ENCODE measurements around the gene NUP210L.
"Not testable (repeated sequence)": the region's sequence is repeated elsewhere in the genome, so short reads cannot be mapped to it uniquely, and the experiment has no call there.

NUP210L gene

DNA sequence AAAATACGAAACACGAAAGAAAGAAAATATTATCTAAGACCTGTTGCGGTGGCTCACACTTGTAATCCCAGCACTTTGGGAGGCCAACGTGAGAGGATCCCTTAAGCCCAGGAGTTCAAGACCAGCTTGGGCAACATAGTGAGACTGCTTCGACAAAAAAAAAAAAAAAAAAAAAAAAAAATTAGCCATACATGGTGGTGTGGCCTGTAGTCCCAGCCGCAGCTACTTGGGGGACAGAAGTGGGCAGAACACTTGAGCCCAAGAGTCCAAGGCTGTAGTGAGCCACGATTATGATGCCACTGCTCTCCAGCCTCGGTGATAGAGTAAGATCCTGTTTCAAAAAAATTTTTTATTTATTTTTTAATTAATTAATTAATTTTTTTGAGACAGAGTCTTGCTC is 167.3 kb downstream of the NUP210L start:
- no peak for DNase-seq

DNA sequence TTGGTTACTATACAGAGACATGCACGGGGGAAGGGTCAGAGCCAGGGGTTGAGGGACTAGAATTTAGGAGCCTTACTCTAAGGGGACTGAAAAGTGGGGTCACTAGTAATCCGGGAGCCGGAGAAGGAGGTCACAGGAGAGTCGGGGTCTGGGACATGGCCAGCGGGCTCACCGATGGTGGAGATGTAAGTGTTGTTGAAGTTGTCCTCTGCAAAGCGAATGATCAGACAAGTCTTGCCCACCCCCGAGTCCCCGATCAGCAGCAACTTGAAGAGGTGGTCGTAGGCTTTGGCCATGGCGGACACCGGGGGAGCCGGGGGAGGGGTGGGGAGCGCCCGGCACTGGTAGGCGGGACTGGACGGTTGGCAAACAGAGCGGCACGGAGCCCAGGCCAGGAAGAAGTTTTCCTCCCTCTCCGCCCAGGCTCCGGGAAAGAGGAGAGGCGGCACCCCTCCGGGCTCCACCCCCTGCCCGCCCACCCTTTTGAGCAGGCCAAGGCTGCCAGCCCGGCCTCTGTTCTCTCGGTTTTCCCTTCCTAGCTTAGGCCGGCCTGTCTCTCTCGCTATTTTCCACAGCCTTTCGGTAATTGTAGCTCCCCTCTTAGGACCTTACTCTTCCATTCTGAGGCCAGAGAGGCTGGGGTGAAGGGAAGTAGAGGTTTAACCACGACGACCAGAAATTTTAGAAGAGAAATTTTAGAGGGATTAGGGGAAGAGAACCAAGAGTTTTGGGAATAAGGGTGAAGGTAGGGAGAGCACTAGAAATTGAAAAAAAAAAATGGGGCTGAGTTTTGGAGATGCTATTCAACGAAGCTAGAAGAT is 168.7 kb downstream of the NUP210L start, which contains the start of gene RAB13:
TSS of gene RAB13 (minus strand) at position 399 of the 821 bp plus-strand sequence. CDS start at position 296, 103 bp downstream.
- no peak for DNase-seq

DNA sequence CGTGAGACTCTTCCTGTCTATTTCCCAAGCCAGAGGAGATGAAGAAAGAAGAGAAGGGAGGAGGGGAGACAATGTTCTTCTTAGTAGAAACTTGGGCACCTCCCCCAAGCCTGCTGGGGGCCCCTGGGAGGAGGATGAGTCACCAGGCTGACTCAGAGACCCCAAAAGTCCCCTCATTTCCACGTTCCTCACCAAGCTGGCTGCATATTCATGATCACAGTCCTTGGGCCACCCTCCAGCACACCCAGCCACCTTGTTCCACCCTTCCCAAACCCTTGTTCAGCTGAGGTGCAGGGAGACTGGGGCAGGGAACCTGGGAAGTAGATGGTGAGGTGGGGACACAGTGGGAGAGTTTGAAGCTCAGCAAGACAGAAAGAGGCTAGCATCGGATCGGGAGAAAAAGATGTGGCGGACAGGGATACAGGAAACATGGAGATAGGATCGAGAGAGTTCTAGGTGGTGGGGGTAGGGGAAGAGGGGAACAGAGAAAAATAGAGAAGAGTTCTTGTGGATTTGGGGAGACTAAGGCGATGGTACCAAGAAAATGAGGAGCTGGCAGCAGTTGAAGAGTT is 169.4 kb downstream of the NUP210L start:
- DNase-seq, result no peak

DNA sequence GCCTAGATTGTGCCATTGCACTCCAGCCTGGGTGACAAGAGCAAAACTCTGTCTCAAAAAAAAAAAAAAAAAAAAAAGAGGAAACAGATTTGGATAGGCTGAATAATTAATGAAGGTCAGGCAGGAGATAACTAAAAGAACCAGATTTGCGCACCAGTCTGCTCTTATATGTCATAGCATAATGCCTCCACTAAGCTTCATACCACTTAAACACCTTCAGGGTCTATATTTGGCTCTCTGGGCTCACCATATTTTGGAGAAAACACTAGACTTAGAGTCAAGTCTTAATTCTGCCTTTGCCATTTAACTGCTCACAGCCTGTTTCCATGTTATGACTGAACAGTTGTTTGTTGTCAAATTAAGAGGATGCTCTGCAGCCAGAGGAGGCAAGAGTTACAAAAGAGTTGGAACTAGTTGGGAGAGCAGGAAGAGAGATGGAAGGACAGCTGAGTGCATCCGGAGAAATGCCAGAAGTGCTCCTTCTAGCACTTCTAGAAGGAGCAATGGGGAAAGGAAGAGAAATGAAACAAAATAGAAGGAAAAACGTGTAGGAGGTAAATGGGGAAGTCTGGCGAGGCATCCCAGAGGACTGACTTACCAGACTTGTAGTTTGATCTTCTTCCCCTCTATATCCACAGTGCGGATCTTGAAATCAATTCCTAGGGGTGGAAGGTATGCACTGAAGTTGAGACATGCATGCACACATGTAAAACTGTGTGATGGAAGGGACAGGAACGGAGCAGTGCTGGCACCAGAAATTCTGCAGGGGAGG is 170.6 kb downstream of the NUP210L start:
- no peak for DNase-seq

DNA sequence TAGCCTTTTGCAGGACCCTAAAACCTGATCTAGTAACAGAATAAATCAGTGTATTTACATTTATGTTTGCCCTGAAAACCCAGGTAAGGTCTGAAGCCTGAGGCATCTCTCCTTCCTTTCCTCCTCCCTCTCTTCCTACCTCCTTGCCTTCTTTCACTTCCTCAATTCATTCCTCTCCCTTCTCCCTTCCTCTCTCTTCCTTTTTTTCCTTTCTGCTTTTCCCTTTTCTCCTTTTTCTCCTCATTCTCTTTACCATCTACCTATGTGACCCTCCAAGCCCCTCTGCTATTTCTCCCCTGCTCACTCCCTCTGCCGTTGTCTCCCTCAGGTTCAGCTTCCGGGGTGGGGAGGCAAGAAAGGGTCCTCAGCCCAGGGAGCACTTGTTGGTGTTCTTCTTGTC is 173.1 kb downstream of the NUP210L start:
- not testable (repeated sequence) for DNase-seq

DNA sequence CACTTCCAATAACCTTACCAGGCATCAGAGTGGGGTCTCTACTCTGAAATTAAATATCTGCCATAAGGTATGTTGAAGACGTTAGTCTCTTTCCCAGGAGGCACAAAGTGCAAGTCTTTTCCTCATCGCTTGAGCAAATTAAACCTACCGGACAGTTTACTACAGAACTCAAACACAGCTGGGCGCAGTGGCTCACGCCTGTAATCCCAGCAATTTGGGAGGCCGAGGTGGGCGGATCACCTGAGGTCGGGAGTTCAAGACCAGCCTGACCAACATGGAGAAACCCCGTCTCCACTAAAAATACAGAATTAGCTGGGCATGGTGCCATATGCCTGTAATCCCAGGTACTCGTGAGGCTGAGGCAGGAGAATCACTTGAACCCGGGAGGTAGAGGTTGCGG is 175.8 kb downstream of the NUP210L start:
- not testable (repeated sequence) for DNase-seq

DNA sequence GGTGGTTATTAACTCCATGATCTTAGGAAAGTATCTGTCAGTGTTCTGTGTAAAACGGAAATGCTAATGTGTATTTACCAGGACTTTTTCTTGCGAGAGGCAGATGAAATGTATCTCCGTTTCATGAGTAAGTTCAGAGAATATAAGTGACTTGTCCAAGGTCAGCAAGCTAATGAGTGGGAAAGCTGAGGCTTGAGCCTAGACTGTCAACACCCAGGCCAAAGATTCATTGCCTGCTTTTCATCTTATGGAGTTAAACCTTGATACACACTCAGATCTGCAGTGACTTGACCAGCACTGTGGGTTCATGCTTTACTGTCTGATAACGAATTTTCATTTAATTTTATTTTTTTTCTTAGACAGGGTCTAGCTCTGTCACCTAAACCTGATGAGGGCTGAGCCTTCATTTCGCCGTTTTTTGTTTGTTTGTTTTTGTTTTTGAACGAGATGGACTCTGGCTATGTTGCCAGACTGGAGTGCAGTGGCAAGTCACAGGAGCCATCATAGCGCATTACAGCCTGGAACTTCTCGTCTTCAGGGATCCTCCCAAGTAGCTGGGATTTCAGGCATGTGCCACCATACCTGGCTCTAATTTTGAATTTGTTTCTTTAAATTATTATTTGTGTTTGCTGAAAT is 176.5 kb downstream of the NUP210L start:
- no peak for DNase-seq

DNA sequence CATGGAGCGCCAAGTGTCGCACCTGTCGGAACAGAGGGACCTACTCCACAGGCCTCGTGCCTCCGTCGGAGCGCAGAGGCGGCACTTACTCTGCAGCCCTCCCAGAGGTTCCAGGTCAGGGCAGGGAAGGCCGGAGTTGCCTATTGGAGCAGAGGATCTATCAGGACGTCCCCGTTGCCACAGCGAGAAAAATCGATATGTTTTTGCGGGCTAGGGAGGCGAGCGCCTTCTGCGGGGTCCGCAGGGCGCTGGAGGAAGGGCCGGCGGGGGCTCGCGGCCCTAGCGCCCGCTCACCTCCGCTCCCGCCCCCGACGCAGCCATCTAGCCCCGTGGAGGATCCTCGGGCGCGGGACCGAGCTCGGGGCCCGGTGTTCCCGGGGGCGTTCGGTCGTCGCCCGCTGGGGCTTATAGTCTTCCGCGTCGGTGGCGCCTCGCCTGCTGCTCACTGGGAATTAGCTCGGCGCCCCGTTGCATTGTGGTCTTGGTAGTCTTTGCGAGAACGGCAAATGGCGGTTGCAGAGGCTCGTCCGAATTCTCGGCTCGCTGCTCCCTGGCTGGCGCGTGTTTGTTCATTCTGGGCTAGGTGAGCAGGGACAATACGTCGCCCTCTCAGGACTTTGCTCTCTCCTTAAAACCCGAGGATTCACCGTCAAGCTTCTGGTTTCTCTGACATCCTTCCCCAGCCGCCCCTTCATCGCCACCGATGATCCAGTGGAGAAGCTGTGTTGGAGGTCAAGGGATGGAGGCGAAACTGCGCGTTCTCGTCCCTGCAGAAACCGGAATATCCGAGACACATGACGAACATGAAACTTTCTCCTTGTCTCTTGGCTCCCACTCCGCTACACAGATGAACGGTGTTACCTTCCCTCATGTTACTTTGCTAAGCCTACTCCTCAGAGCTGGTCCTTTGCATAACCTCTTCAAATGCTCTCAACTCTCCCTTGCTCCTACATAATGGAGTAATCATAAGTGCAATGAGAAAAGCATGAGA is 177.3 kb downstream of the NUP210L start, which contains the start of gene JTB:
TSS of gene JTB (minus strand) at position 425 of the 991 bp plus-strand sequence. CDS start at position 3, 422 bp downstream.
- DNase-seq, result peak; percentile 43

DNA sequence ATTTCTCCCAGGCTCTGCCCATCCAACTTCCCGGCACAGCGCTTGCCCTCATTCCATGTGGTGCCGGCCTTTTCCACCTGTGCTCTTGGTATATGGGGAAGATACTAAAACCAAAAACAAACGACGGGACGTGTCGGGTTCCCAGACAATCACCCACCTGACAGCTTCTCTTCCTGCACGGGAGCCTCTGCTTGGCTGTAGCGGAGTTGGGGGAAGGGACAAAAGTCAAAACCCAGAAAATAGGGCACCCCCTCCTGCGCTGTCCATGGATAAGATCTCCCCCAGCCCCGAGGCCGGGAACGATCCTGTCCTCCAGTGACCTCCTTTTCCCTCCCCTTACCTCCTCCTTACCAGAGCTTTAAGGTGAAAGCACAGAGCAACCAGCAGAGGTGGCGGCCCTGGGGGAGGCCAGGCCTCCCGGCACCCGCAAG is 178.0 kb downstream of the NUP210L start:
- no peak for DNase-seq

DNA sequence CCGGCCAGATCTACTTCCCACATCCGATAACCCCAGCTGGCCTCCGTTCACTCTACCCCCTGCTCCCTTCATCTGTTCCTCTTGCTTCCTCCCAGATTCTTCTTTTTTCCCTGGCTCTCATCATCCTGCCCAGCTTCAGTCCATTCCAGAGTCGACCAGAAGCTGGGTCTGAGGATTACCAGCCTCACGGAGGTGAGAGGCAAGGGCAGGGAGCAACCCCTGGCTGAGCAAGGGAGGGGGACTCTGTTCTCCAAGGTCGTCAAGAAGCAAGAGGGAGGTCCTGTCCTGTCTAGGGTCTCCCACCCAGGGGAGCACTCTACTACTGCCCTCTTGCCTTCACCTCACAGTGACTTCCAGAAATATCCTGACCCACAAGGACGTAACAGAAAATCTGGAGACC is 181.3 kb downstream of the NUP210L start:
- DNase-seq, result no peak

DNA sequence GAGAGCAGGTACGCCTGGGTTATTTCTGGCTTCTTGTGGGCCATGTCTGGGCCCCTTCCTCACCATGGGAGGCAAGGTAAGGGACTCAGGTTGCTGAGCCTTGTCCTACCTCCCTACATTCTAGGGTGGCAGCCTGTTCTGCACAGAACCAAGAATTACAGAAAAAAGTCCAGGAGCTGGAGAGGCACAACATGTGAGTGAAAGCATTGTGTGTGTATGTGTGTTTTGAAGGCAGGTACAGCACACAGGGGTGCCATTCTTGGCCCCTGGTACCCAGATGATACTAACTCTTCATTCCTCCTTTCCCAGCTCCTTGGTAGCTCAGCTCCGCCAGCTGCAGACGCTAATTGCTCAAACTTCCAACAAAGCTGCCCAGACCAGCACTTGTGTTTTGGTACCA is 181.8 kb downstream of the NUP210L start:
- no peak for DNase-seq

DNA sequence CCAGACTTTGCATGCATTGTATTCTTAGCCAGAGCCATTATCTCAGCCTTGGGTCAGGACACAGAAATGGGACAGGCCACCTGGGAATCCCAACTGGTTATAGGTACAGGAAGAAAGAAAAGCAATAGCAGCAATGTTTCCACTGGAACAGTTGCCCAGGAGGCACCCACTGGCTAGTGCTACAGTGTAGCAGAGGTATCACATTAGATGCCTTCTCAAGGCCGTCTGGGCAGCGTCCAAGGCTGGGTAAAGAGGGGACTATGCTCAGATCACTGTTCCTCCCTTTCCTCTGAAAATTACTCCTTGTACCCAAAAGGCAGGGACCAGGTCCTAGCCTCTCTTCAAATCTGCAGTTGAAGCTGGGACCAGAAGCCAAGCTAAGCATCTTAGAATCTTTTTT is 184.5 kb downstream of the NUP210L start:
- DNase-seq, result no peak

DNA sequence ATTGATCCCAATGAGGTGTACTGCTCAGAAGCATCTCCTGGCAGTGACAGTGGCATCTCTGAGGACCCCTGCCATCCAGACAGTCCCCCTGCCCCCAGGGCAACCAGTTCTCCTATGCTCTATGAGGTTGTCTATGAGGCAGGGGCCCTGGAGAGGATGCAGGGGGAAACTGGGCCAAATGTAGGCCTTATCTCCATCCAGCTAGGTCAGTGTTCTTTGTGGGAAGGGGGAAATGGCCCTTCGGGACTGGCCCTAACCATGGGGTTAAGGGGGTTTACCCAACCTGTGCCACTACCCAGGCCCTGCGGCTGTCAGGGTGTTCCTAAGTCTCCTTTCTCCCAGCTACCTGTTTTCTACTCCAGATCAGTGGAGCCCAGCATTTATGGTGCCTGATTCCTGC is 185.9 kb downstream of the NUP210L start:
- no peak for DNase-seq

DNA sequence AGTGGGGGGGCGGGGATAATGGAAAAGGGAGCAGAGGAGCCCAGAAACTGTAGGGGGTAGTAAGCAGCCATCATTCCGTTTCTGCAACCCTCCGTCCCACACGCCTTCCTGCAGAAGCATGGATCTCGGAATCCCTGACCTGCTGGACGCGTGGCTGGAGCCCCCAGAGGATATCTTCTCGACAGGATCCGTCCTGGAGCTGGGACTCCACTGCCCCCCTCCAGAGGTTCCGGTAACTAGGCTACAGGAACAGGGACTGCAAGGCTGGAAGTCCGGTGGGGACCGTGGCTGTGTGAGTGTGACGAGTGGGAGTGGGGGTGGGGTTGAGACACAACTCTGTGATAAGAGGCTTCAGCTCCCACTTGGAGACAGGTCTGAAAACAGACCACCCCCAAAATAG is 186.5 kb downstream of the NUP210L start:
- no peak for DNase-seq

DNA sequence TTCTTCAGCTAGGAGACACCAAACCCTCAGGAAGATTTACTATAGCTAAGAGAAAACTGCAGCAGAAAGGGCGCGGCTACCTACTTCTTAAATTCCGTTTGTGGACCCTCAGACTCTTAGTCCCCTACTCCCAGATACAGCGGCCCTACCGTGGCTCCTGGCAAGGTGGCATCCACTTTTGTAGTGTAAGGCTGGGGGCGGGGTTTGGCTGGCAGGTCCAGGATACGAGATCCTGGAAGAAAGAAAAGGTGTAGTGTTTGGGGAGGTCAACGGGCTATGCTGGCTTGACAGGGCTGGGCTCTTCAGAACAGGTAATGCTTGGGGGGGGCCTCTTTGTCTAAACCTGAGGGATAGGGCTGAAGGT is 186.9 kb downstream of the NUP210L start:
- DNase-seq, result no peak

DNA sequence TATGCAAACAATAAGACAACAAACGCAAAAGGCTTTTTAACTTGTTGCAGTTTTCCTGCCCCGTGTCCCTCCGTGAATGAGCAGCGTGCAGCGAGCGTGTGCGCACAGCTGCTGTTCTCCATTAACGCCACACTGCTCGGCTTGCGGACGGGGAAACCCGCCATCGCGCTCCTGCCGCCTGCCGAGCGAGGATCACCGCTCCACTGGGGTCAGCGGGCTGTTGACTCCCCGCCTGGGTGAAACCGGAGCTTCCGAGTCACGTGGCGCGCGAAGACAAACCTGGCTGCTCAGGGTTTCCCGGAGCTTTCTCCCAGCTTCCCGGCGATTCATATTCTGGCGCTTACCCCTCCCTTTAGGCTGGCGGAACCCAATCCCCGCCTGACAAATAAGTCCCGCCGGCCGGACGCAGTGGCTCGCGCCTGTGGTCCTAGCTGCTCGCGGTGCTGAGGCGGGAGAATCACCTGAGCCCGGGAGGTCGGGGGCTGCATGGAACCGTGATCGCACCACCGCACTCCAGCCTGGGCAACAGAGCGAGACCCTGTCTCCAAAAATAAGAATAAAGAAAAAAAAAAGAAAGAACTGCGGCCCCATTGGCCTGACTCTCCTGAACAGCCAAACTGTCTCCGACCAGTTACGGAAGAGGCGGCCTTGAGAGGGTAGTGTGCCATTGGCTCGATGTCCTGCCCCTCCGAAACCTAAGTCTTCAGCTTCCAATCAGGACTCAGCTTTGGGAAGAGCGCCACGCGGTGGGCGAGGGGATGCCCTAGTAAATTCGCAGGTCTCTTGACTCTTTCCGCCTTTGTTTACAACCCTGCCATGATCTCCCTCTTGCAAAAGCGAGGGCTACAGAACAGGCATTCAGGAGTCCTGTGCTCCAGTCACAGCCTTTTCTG is 187.5 kb downstream of the NUP210L start, which contains the start of gene CREB3L4:
TSS of gene CREB3L4 (plus strand) at position 796 of the 893 bp plus-strand sequence. CDS start 624 bp downstream, outside the sequence.
- peak; percentile 63 for DNase-seq

DNA sequence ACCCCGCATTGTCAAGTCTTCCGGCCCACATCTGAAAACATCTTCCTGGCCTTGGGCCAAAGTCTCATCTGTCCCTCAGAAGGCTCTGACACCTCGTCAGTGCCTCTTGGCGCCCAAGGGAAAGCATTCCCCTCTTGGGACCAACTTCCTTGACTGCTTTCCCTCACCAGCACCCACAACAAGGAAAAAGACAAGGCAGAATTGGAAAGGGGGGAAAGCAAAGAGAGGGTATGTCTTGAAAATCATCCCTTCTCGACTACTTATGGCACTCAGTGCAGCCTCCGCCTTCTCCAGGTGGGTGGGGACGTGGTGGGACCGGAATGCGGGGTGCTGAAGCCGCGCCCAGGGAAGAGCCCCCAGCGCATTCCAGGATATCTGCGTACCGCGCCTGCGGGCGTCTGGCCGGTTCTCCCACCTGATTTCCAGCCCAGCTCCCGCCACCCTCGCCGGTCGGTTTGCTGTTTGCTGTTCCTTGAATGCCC is 191.0 kb downstream of the NUP210L start:
- DNase-seq, result no peak

DNA sequence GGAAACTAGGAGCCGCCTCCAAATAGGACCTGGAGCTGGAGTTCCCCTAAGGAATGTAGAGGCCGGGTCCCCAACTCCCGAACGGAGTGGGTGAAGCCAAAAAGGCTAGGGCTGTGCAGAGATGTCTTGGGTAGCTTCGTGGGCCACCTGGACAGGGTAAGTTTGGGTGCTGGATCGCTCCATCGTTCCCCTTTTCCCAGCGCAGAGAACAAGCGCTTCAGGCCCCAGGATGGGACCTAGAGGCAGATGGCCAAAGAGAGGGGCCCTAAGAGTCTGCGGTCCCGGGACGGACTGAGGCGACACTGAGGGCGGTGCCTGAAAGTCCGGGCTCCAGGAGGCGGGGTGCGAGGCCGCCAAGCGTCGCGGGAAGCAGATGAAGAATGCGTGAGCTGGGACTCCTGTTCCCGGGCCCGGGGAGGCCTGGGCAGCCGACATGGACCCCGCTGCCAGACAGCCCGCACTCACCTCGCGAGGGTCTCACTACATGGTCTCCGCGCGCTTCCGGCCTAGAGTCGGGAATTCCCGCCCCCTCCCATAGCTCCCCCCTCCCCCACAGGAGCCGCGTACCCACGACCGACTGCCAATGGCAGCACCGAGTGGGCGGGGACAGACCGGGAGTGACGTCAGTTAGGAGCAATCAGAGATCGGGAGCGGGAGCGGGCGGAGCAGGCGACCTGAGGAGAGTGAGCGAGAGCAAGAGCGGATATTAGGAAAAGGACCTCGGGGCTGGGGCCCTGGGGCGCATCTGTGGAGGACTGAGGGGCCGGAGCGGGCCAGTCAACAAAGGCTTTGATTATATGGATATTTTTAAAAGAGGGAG is 191.6 kb downstream of the NUP210L start, which contains the start of gene SLC39A1:
TSS of gene SLC39A1 (minus strand) at position 508 of the 820 bp plus-strand sequence. CDS start 822 bp downstream, outside the sequence.
- peak; percentile 75 for DNase-seq
